Prostate gland (tissue), 2 donors: ENCODE results near the gene ZNF436.

Experiments used
- CTCF ChIP-seq, 4 experiments: fragments of 200-600 bp in 2 of 4; fragments of 450-650 bp in 2 of 4; sonication (generic) in 2 of 4; IDR thresholded peaks; 1 replicate in 3 of 4; 2 replicates in 1 of 4; pipeline ENCODE4 v1.5.1; 2016 to 2019; ENCODE audit warnings: antibody characterized with exemption in 4 of 4, mild to moderate bottlenecking in 2 of 4, moderate library complexity in 2 of 4
- POLR2A ChIP-seq: fragments of 450-650 bp; IDR thresholded peaks from one replicate; pipeline ENCODE4 v1.6.1; 2016; ENCODE audit warnings: antibody characterized with exemption, mild to moderate bottlenecking

GRCh38 chr1:23370709-23371584 lies 1.3 kb upstream of the ZNF436 start:
- TF ChIP-seq CTCF (IDR thresholded peaks at IDR 0.05): no peak
- no peak for TF ChIP-seq POLR2A
